ENCODE measurements around the gene CCL11.

- TF ChIP-seq CTCF (conservative IDR thresholded peaks at IDR 0.05; ENCODE audit: low read depth in 2 of 2) = no peak
- TF ChIP-seq POLR2AphosphoS5 (IDR thresholded peaks at IDR 0.05; ENCODE audit: low read depth) = no peak
- TF ChIP-seq ZNF114 (CRISPR knock-in tag; IDR thresholded peaks at IDR 0.05) = no peak
- no peak for TF ChIP-seq ETS1 (IDR thresholded peaks at IDR 0.05)
- no peak for TF ChIP-seq STAT1 (IDR thresholded peaks at IDR 0.05; ENCODE audit: unreplicated experiment)
- no peak for TF ChIP-seq REST (IDR thresholded peaks at IDR 0.05; ENCODE audit: unreplicated experiment)
- TF ChIP-seq EZH2 (IDR thresholded peaks at IDR 0.05; ENCODE audit: low read depth, unreplicated experiment) = no peak
- TF ChIP-seq EZH2phosphoT487 (IDR thresholded peaks at IDR 0.05; ENCODE audit: unreplicated experiment) = no peak
- no peak for TF ChIP-seq CREB1 (CRISPR knock-in tag; IDR thresholded peaks at IDR 0.05; ENCODE audit: low read depth)
- TF ChIP-seq JUNB (IDR thresholded peaks at IDR 0.05; ENCODE audit: unreplicated experiment) = no peak
These were observed 39.1 kb upstream of the CCL11 start for GRCh38 chr17:34246446-34246845.
